IgD-negative memory B cell (primary cell): Measurements from ENCODE around the gene PBX1. TPM values are rescaled to one million over a fixed set of nuclear protein-coding genes. Genes with fewer than 3 reads are reported as not detected.

ENCODE experiments used
- H3K27ac Mint-ChIP-seq, 3 donors: one replicate each; pipeline ENCODE4 v1.8.0; 2020 to 2022; ENCODE audit warnings: mild to moderate bottlenecking in 3 of 3, mixed read lengths in 3 of 3, moderate library complexity in 1 of 3
- H3K27me3 Mint-ChIP-seq: one replicate; pipeline ENCODE4 v1.8.0; 2021; ENCODE audit warnings: mixed read lengths
- H3K36me3 Mint-ChIP-seq: one replicate; pipeline ENCODE4 v1.8.0; 2020; ENCODE audit warnings: mild to moderate bottlenecking, mixed read lengths
- H3K4me1 Mint-ChIP-seq, 3 donors: one replicate each; pipeline ENCODE4 v1.8.0; 2020 to 2022; ENCODE audit warnings: mixed read lengths in 3 of 3, mild to moderate bottlenecking in 1 of 3
- H3K4me3 Mint-ChIP-seq, 4 donors: one replicate each; pipeline ENCODE4 v1.8.0; 2020 to 2022; ENCODE audit warnings: mild to moderate bottlenecking in 4 of 4, mixed read lengths in 4 of 4, moderate library complexity in 3 of 4
- H3K9me3 Mint-ChIP-seq, 3 donors: one replicate each; pipeline ENCODE4 v1.8.0; 2020 to 2021; ENCODE audit warnings: mixed read lengths in 3 of 3, mild to moderate bottlenecking in 1 of 3
- polyA plus RNA-seq: library from polyadenylated mRNA; unstranded; fragments of 300-500 nt; fragmentation: Illumina TruSeq; gene quantifications from one replicate; pipeline ENCODE4 v1.2.3, GENCODE V29; 2021

Gene PBX1
- polyA plus RNA-seq, 1 donor from 2014 or later: 0.34 TPM

GRCh38 chr1:164662955-164663354, 104.0 kb downstream of the PBX1 start:
- H3K27me3 Mint-ChIP-seq: peaks cover 3% of the 10 kb centered on the region
- peaks cover 0 to 8% (median 4%) of the 10 kb centered on the region in 3 donors for H3K4me1 Mint-ChIP-seq
- no peak overlapping the region for H3K27ac Mint-ChIP-seq

GRCh38 chr1:164664127-164664526, 105.1 kb downstream of the PBX1 start:
- H3K27me3 Mint-ChIP-seq: peaks cover 6% of the 10 kb centered on the region
- peaks cover 0 to 2% (median 2%) of the 10 kb centered on the region in 3 donors for H3K9me3 Mint-ChIP-seq
- H3K4me1 Mint-ChIP-seq: peaks cover 0 to 8% (median 4%) of the 10 kb centered on the region in 3 donors
- no peaks in the 10 kb centered on the region for H3K36me3 Mint-ChIP-seq
- H3K4me3 Mint-ChIP-seq: no peak overlapping the region
- no peak overlapping the region for H3K27ac Mint-ChIP-seq

More at GRCh38 chr1:164662955-164663354, 104.0 kb downstream of the PBX1 start:
- Mint-ChIP-seq H3K36me3 (no peaks in the 10 kb centered on the region), H3K9me3 (peaks cover 0 to 2% (median 2%) of the 10 kb centered on the region in 3 donors), H3K4me3 (no peak overlapping the region)

DNA sequence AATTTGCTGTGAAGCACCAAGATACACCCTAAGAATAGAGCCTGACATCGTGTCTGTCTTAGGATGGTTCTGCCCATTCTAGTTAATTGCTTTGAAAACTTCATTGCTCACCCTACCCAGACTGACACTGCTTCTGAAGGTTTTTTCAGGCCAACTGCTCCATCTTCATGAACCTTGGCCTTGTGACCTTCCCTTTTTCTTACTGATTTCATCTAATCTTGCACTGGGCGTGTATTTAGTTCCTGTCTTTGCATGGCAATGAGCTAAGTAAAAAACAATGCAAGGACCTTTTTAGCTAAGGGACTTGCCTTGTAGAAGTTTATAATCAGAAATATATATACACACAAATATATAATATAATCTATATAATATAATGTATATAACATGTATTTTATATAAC, 108.0 kb downstream of the PBX1 start:
- Mint-ChIP-seq H3K36me3 (no peaks in the 10 kb centered on the region), H3K4me1 (no peaks in the 10 kb centered on the region), H3K27me3 (peaks cover 6% of the 10 kb centered on the region), H3K9me3 (peaks cover 5 to 16% (median 6%) of the 10 kb centered on the region in 3 donors), H3K27ac (no peak overlapping the region), H3K4me3 (no peak overlapping the region)

GRCh38 chr1:164667600-164667999, 108.6 kb downstream of the PBX1 start:
- H3K4me1 Mint-ChIP-seq: no peaks in the 10 kb centered on the region
- no peak overlapping the region for H3K4me3 Mint-ChIP-seq
- no peak overlapping the region for H3K27ac Mint-ChIP-seq
- H3K36me3 Mint-ChIP-seq: no peaks in the 10 kb centered on the region
- H3K27me3 Mint-ChIP-seq: peaks cover 6% of the 10 kb centered on the region
- peaks cover 5 to 16% (median 6%) of the 10 kb centered on the region in 3 donors for H3K9me3 Mint-ChIP-seq

- Mint-ChIP-seq H3K4me3 (no peak overlapping the region), H3K36me3 (no peaks in the 10 kb centered on the region), H3K4me1 (no peaks in the 10 kb centered on the region), H3K9me3 (peaks cover 5 to 14% (median 6%) of the 10 kb centered on the region in 3 donors), H3K27ac (no peak overlapping the region), H3K27me3 (peaks cover 6% of the 10 kb centered on the region)
Measured at GRCh38 chr1:164668491-164669400, 109.8 kb downstream of the PBX1 start.

DNA sequence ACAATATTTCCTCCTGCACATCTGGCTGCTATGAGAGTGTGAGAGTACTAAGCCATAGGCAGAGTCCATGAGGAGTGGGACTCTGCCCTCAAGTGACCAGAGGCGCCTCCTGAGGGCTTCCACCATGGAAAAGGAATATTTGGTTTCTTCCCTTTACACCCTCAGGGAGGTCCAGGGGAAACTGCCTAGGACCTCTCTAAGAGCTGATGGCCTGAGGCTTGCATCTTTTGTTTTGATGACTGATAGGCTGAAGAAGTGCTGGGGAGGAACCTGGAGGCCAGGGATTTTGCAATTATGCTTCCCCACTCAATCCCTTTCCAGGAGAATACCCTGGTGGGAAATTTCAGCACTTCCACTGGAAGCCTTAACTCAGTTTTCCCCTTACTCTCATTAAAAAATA, 111.0 kb downstream of the PBX1 start:
- Mint-ChIP-seq H3K27me3 (peaks cover 3% of the 10 kb centered on the region), H3K27ac (no peak overlapping the region), H3K4me3 (no peak overlapping the region), H3K36me3 (no peaks in the 10 kb centered on the region), H3K9me3 (peaks cover 3 to 14% (median 5%) of the 10 kb centered on the region in 3 donors), H3K4me1 (no peaks in the 10 kb centered on the region)

DNA sequence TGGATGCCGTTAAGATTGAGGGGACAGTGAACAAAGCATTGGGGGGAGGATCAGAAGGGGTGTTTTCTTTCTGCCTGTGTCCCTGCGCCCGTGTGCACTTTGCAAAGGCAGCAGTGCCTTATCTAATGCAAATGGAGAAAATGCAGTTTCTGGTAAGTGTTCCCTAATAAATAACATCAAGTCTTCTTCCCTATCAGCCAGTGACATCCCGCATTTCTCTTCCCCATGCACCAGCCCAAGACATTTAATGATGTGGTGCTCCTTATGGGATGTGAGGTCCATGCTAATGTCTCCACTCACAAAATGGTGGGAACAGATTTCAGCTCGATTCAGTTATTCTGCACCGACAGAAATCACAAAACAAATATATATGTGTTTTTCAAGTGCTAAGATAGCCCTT, 111.8 kb downstream of the PBX1 start:
- no peak overlapping the region for H3K4me3 Mint-ChIP-seq
- H3K27ac Mint-ChIP-seq: no peak overlapping the region
- peaks cover 3% of the 10 kb centered on the region for H3K27me3 Mint-ChIP-seq
- no peaks in the 10 kb centered on the region for H3K4me1 Mint-ChIP-seq
- peaks cover 3 to 14% (median 5%) of the 10 kb centered on the region in 3 donors for H3K9me3 Mint-ChIP-seq
- H3K36me3 Mint-ChIP-seq: no peaks in the 10 kb centered on the region

- no peak overlapping the region for H3K4me3 Mint-ChIP-seq
- peak overlapping the region in 1 of 3 donors; percentile 25 for H3K27ac Mint-ChIP-seq
- H3K9me3 Mint-ChIP-seq: peaks cover 3 to 16% (median 5%) of the 10 kb centered on the region in 3 donors
- no peaks in the 10 kb centered on the region for H3K36me3 Mint-ChIP-seq
- no peaks in the 10 kb centered on the region for H3K4me1 Mint-ChIP-seq
- H3K27me3 Mint-ChIP-seq: peaks cover 3% of the 10 kb centered on the region
Measured at GRCh38 chr1:164671323-164671965, 112.5 kb downstream of the PBX1 start.

- Mint-ChIP-seq H3K4me1 (no peaks in the 10 kb centered on the region), H3K36me3 (no peaks in the 10 kb centered on the region), H3K4me3 (no peak overlapping the region), H3K27me3 (peaks cover 3% of the 10 kb centered on the region), H3K9me3 (peaks cover 3 to 16% (median 5%) of the 10 kb centered on the region in 3 donors), H3K27ac (peak overlapping the region in 1 of 3 donors; percentile 15)
Measured at GRCh38 chr1:164671966-164672571, 113.1 kb downstream of the PBX1 start.

GRCh38 chr1:164672588-164672987, 113.6 kb downstream of the PBX1 start:
- Mint-ChIP-seq H3K4me1 (no peaks in the 10 kb centered on the region), H3K27ac (no peak overlapping the region), H3K4me3 (no peak overlapping the region), H3K9me3 (peaks cover 3 to 16% (median 8%) of the 10 kb centered on the region in 3 donors), H3K36me3 (no peaks in the 10 kb centered on the region), H3K27me3 (peaks cover 3% of the 10 kb centered on the region)

- Mint-ChIP-seq H3K4me1 (no peaks in the 10 kb centered on the region), H3K4me3 (no peak overlapping the region), H3K9me3 (peaks cover 3 to 16% (median 9%) of the 10 kb centered on the region in 3 donors), H3K36me3 (no peaks in the 10 kb centered on the region), H3K27me3 (no peaks in the 10 kb centered on the region), H3K27ac (no peak overlapping the region)
Measured at GRCh38 chr1:164673584-164674214, 114.7 kb downstream of the PBX1 start.

DNA sequence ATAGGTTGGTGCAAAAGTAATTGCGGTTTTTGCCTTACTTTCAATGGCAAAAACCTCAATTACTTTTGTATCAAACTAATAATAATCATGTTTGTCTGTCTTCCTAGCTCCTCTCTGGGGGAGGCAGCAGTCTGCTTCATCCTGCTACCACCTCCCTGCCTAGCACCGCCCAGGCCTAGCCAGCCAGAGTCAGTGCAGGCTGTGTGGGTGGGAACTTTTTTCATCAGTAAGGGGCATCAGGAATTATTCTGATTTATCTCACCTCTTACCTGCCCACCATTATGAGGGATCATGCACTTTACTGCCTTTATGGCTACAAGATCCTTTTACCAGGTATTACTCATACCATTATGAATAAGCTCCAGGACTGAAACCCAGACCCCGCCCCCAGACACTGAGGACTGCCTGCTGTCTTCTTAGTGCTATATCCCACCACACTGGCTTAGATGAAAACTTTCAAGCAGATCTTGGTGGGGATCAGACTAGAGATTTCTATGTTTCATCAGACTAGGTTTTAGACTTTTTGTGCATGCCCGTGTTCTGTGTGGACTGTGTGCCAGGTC, 116.4 kb downstream of the PBX1 start:
- no peak overlapping the region for H3K4me3 Mint-ChIP-seq

DNA sequence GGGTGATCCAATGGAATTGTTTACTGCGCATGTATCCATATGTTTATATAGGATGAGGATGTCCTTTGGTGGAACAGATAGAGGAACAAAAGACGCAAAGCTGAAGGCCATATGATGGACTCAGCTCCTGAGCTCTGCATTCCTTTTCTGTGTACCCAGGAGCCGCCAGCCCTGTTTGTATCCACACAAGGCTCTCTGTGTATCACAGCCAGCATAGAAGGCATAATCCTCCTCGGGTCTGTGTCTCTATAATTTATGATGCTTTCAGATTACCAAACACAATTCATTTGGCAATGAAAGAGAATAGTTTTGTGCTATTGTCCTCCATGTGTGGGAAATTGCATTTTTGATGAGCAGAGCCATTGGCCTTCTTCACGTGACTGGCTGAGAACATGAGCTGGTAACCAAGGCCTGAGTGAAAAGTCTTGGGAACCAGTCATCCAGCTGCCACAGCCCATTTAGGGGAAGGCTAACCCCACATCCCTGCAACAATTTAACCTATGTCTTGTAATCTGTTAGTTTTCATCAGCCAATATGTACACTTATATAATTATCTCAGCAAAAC, 119.2 kb downstream of the PBX1 start:
- Mint-ChIP-seq H3K4me1 (no peaks in the 10 kb centered on the region), H3K9me3 (peaks cover 0 to 5% (median 2%) of the 10 kb centered on the region in 3 donors)

More for the DNA sequence above, 116.4 kb downstream of the PBX1 start:
- no peaks in the 10 kb centered on the region for H3K36me3 Mint-ChIP-seq
- H3K9me3 Mint-ChIP-seq: peaks cover 2 to 10% (median 5%) of the 10 kb centered on the region in 3 donors
- no peaks in the 10 kb centered on the region for H3K4me1 Mint-ChIP-seq
- H3K27ac Mint-ChIP-seq: no peak overlapping the region
- H3K27me3 Mint-ChIP-seq: no peaks in the 10 kb centered on the region

DNA sequence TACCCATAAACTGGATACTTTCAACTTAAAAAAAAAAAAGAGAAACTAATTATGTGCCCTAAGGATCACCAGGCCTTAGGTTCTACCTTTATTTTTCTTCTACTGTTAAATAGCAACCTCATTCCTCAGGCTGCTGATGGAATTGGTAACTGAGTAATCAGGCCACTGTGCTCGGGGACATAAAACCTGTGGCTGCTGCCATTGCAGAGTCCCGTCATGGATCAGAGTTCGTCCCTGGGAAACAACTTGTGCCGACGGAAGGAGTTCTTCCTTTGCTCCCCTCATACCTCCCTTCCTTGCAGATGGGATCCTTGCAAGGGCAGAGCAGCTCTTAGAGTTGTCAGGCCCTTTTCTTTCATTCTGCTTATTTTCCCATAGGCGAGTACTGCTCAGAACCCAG, 123.6 kb downstream of the PBX1 start:
- no peaks in the 10 kb centered on the region for H3K4me1 Mint-ChIP-seq
- H3K36me3 Mint-ChIP-seq: no peaks in the 10 kb centered on the region
- H3K27me3 Mint-ChIP-seq: no peaks in the 10 kb centered on the region
- H3K9me3 Mint-ChIP-seq: peaks cover 0 to 1% (median 0%) of the 10 kb centered on the region in 3 donors
- H3K4me3 Mint-ChIP-seq: no peak overlapping the region
- no peak overlapping the region for H3K27ac Mint-ChIP-seq

More for the DNA sequence above, 119.2 kb downstream of the PBX1 start:
- Mint-ChIP-seq H3K36me3 (no peaks in the 10 kb centered on the region), H3K4me3 (no peak overlapping the region), H3K27ac (no peak overlapping the region), H3K27me3 (no peaks in the 10 kb centered on the region)
